Mucosa of stomach (tissue), 1 donor: ENCODE data around the gene TCFL5.
"Not testable (repeated sequence)": the region's sequence is repeated elsewhere in the genome, so short reads cannot be mapped to it uniquely, and the experiment has no call there.

Experiments
- H3K27me3 ChIP-seq: one replicate; pipeline ENCODE4 v1.7.0; 2013; ENCODE audit warnings: mild to moderate bottlenecking, low read length; ENCODE audit not compliant: control insufficient read depth, insufficient read depth
- H3K36me3 ChIP-seq: one replicate; pipeline ENCODE4 v1.7.0; 2013; ENCODE audit warnings: low read length; ENCODE audit not compliant: control insufficient read depth, insufficient read depth
- H3K4me1 ChIP-seq: one replicate; pipeline ENCODE4 v1.7.0; 2013; ENCODE audit warnings: mild to moderate bottlenecking, low read length; ENCODE audit not compliant: control insufficient read depth, insufficient read depth
- H3K4me3 ChIP-seq: one replicate; pipeline ENCODE4 v1.7.0; 2013; ENCODE audit warnings: low read length
- H3K9ac ChIP-seq: one replicate; pipeline ENCODE4 v1.7.0; 2013; ENCODE audit warnings: mild to moderate bottlenecking, low read length, moderate library complexity
- H3K9me3 ChIP-seq: one replicate; pipeline ENCODE4 v1.7.0; 2013; ENCODE audit warnings: mild to moderate bottlenecking, low read length, moderate library complexity; ENCODE audit not compliant: control insufficient read depth
- donor health status: Pancreatic carcinoma.

The TCFL5 gene

GRCh38 chr20:62856931-62857619 is 4.5 kb downstream of the TCFL5 start:
- no peaks in the 10 kb centered on the region for H3K9me3 ChIP-seq
- no peak overlapping the region for H3K9ac ChIP-seq
- H3K4me3 ChIP-seq: no peak overlapping the region
- H3K4me1 ChIP-seq: peaks cover 10% of the 10 kb centered on the region
- no peaks in the 10 kb centered on the region for H3K36me3 ChIP-seq
- peaks cover 4% of the 10 kb centered on the region for H3K27me3 ChIP-seq

- no peaks in the 10 kb centered on the region for H3K36me3 ChIP-seq
- no peak overlapping the region for H3K9ac ChIP-seq
- no peaks in the 10 kb centered on the region for H3K27me3 ChIP-seq
- H3K4me1 ChIP-seq: peaks cover 5% of the 10 kb centered on the region
- H3K9me3 ChIP-seq: no peaks in the 10 kb centered on the region
- H3K4me3 ChIP-seq: no peak overlapping the region
Measured at GRCh38 chr20:62855120-62855519, 6.5 kb downstream of the TCFL5 start.

GRCh38 chr20:62854121-62854520 is 7.5 kb downstream of the TCFL5 start:
- Histone ChIP-seq H3K36me3 (no peaks in the 10 kb centered on the region), H3K4me1 (no peaks in the 10 kb centered on the region), H3K27me3 (no peaks in the 10 kb centered on the region), H3K9me3 (no peaks in the 10 kb centered on the region), H3K9ac (no peak overlapping the region), H3K4me3 (no peak overlapping the region)

GRCh38 chr20:62853304-62853703 is 8.3 kb downstream of the TCFL5 start:
- H3K36me3 ChIP-seq, H3K4me3 ChIP-seq, H3K9ac ChIP-seq, H3K9me3 ChIP-seq, H3K27me3 ChIP-seq, H3K4me1 ChIP-seq: not testable (repeated sequence)

GRCh38 chr20:62852841-62853240 is 8.8 kb downstream of the TCFL5 start:
- H3K9me3 ChIP-seq: no peaks in the 10 kb centered on the region
- H3K9ac ChIP-seq: no peak overlapping the region
- no peak overlapping the region for H3K4me3 ChIP-seq
- H3K4me1 ChIP-seq: no peaks in the 10 kb centered on the region
- H3K36me3 ChIP-seq: no peaks in the 10 kb centered on the region
- H3K27me3 ChIP-seq: no peaks in the 10 kb centered on the region

GRCh38 chr20:62852196-62852595 is 9.4 kb downstream of the TCFL5 start:
- H3K4me3 ChIP-seq: no peak overlapping the region
- no peaks in the 10 kb centered on the region for H3K36me3 ChIP-seq
- H3K4me1 ChIP-seq: no peaks in the 10 kb centered on the region
- H3K9me3 ChIP-seq: no peaks in the 10 kb centered on the region
- no peaks in the 10 kb centered on the region for H3K27me3 ChIP-seq
- no peak overlapping the region for H3K9ac ChIP-seq

- no peak overlapping the region for H3K4me3 ChIP-seq
- H3K4me1 ChIP-seq: no peaks in the 10 kb centered on the region
- no peaks in the 10 kb centered on the region for H3K27me3 ChIP-seq
- no peak overlapping the region for H3K9ac ChIP-seq
- no peaks in the 10 kb centered on the region for H3K9me3 ChIP-seq
- H3K36me3 ChIP-seq: no peaks in the 10 kb centered on the region
Measured at GRCh38 chr20:62850333-62850974, 11.2 kb downstream of the TCFL5 start.

- Histone ChIP-seq H3K27me3 (no peaks in the 10 kb centered on the region), H3K4me3 (no peak overlapping the region), H3K9ac (no peak overlapping the region), H3K4me1 (no peaks in the 10 kb centered on the region), H3K9me3 (no peaks in the 10 kb centered on the region), H3K36me3 (no peaks in the 10 kb centered on the region)
Measured at GRCh38 chr20:62849431-62849830, 12.2 kb downstream of the TCFL5 start.

- H3K36me3 ChIP-seq, H3K4me1 ChIP-seq, H3K9ac ChIP-seq, H3K4me3 ChIP-seq, H3K9me3 ChIP-seq, H3K27me3 ChIP-seq: not testable (repeated sequence)
Measured at GRCh38 chr20:62848917-62849316, 12.7 kb downstream of the TCFL5 start.

GRCh38 chr20:62846166-62846890 is 15.3 kb downstream of the TCFL5 start:
- Histone ChIP-seq H3K27me3 (no peaks in the 10 kb centered on the region), H3K4me3 (no peak overlapping the region), H3K36me3 (no peaks in the 10 kb centered on the region), H3K4me1 (no peaks in the 10 kb centered on the region), H3K9ac (no peak overlapping the region), H3K9me3 (no peaks in the 10 kb centered on the region)

GRCh38 chr20:62845416-62846160 is 16.0 kb downstream of the TCFL5 start:
- H3K36me3 ChIP-seq: no peaks in the 10 kb centered on the region
- no peak overlapping the region for H3K9ac ChIP-seq
- no peak overlapping the region for H3K4me3 ChIP-seq
- H3K27me3 ChIP-seq: no peaks in the 10 kb centered on the region
- no peaks in the 10 kb centered on the region for H3K9me3 ChIP-seq
- H3K4me1 ChIP-seq: no peaks in the 10 kb centered on the region

- H3K27me3 ChIP-seq: no peaks in the 10 kb centered on the region
- H3K36me3 ChIP-seq: no peaks in the 10 kb centered on the region
- H3K4me1 ChIP-seq: no peaks in the 10 kb centered on the region
- H3K4me3 ChIP-seq: no peak overlapping the region
- no peaks in the 10 kb centered on the region for H3K9me3 ChIP-seq
- H3K9ac ChIP-seq: no peak overlapping the region
Measured at GRCh38 chr20:62844182-62844581, 17.4 kb downstream of the TCFL5 start.
